RCC 7860 (cell line): ENCODE results near the gene PRKG1.
"Not testable (repeated sequence)": the region's sequence is repeated elsewhere in the genome, so short reads cannot be mapped to it uniquely, and the experiment has no call there.

Experiments used
- DNase-seq: peaks from one replicate; pipeline ENCODE4 v3.0.0-alpha.2; 2015; ENCODE audit warnings: low spot score
- FAIRE-seq: peaks from 2 replicates; lab custom pipeline; 2012; peaks lifted over from hg19 to GRCh38; lab: Jason Lieb, UNC

PRKG1 gene

GRCh38 chr10:52011118-52011517 lies 936.8 kb downstream of the PRKG1 start:
- no peak for FAIRE-seq

GRCh38 chr10:52019077-52019555 lies 944.8 kb downstream of the PRKG1 start:
- FAIRE-seq = no peak

More at GRCh38 chr10:52011118-52011517, 936.8 kb downstream of the PRKG1 start:
- no peak for DNase-seq

GRCh38 chr10:52019656-52020055 lies 945.4 kb downstream of the PRKG1 start:
- DNase-seq = no peak
- no peak for FAIRE-seq

More at GRCh38 chr10:52019077-52019555, 944.8 kb downstream of the PRKG1 start:
- DNase-seq = no peak

- no peak for FAIRE-seq
- no peak for DNase-seq
Measured at GRCh38 chr10:52020173-52020572, 945.9 kb downstream of the PRKG1 start.

- DNase-seq = no peak
- FAIRE-seq = no peak
Measured at GRCh38 chr10:52020702-52021101, 946.4 kb downstream of the PRKG1 start.

- FAIRE-seq (no peak), DNase-seq (no peak)
Measured at GRCh38 chr10:52027055-52027705, 952.9 kb downstream of the PRKG1 start.

GRCh38 chr10:52028523-52028858 lies 954.2 kb downstream of the PRKG1 start:
- FAIRE-seq (no peak), DNase-seq (no peak)

GRCh38 chr10:52029628-52030027 lies 955.3 kb downstream of the PRKG1 start:
- FAIRE-seq (no peak), DNase-seq (no peak)

GRCh38 chr10:52030051-52030790 lies 955.9 kb downstream of the PRKG1 start:
- FAIRE-seq (no peak), DNase-seq (no peak)

GRCh38 chr10:52030975-52031374 lies 956.7 kb downstream of the PRKG1 start:
- FAIRE-seq = no peak

GRCh38 chr10:52031771-52032170 lies 957.5 kb downstream of the PRKG1 start:
- FAIRE-seq (no peak), DNase-seq (no peak)

More at GRCh38 chr10:52030975-52031374, 956.7 kb downstream of the PRKG1 start:
- DNase-seq = no peak

GRCh38 chr10:52032681-52033629 lies 958.7 kb downstream of the PRKG1 start:
- DNase-seq (no peak), FAIRE-seq (no peak)

- not testable (repeated sequence) for FAIRE-seq, DNase-seq
Measured at GRCh38 chr10:52039002-52039793, 964.9 kb downstream of the PRKG1 start.

- FAIRE-seq (no peak), DNase-seq (no peak)
Measured at GRCh38 chr10:52040486-52040885, 966.2 kb downstream of the PRKG1 start.

GRCh38 chr10:52043811-52044210 lies 969.5 kb downstream of the PRKG1 start:
- DNase-seq (no peak), FAIRE-seq (no peak)

GRCh38 chr10:52048051-52048450 lies 973.8 kb downstream of the PRKG1 start:
- FAIRE-seq (no peak), DNase-seq (no peak)

GRCh38 chr10:52050429-52051047 lies 976.3 kb downstream of the PRKG1 start:
- no peak for FAIRE-seq
- no peak for DNase-seq

- FAIRE-seq (no peak), DNase-seq (no peak)
Measured at GRCh38 chr10:52053497-52053896, 979.2 kb downstream of the PRKG1 start.

GRCh38 chr10:52056291-52056690 lies 982.0 kb downstream of the PRKG1 start:
- no peak for DNase-seq
- FAIRE-seq = no peak

- no peak for DNase-seq
- no peak for FAIRE-seq
Measured at GRCh38 chr10:52059089-52059488, 984.8 kb downstream of the PRKG1 start.
